Muscle of leg (tissue), 11 donors: ENCODE measurements around the gene DNAJA4. TPM values are rescaled to one million over a fixed set of nuclear protein-coding genes. Genes with fewer than 3 reads are reported as not detected.

Source experiments
- DNase-seq: peaks from one replicate; pipeline ENCODE4 v3.0.0; 2013
- H3K27ac ChIP-seq: one replicate; pipeline ENCODE4 v1.5.1; 2013; ENCODE audit warnings: mild to moderate bottlenecking, low read length, control low read depth
- H3K27me3 ChIP-seq: one replicate; pipeline ENCODE4 v1.6.1; 2013; ENCODE audit warnings: low read length; ENCODE audit not compliant: control insufficient read depth, insufficient read depth
- H3K36me3 ChIP-seq: one replicate; pipeline ENCODE4 v1.6.1; 2013; ENCODE audit warnings: low read length; ENCODE audit not compliant: control insufficient read depth, insufficient read depth
- H3K4me1 ChIP-seq: one replicate; pipeline ENCODE4 v1.6.1; 2013; ENCODE audit warnings: low read length; ENCODE audit not compliant: control insufficient read depth, insufficient read depth
- H3K4me3 ChIP-seq: one replicate; pipeline ENCODE4 v1.5.1; 2013; ENCODE audit warnings: low read length, control low read depth
- H3K9me3 ChIP-seq: replicated peaks from 2 replicates; pipeline ENCODE4 v1.6.1; 2013; ENCODE audit warnings: low read depth, low read length; ENCODE audit not compliant: control insufficient read depth
- WGBS: methylation state at CpG from one replicate; pipeline ENCODE4 v1.1.5; 2013; ENCODE audit warnings: missing lambda C conversion rate; ENCODE audit not compliant: insufficient coverage; 5-methylcytosine and 5-hydroxymethylcytosine counted together
- polyA plus RNA-seq, 8 donors: library from polyadenylated mRNA; unstranded; fragments of 120-200 nt; gene quantifications; one replicate each; pipeline versions ENCODE4 v1.2.1 to v1.2.3, GENCODE V29; 2013; ENCODE audit warnings: inconsistent platforms in 1 of 8, low replicate concordance in 1 of 8; ENCODE audit not compliant: insufficient read length in 8 of 8, insufficient read depth in 1 of 8
- total RNA-seq: library from RNA; stranded (reverse); fragments of 120-200 nt; gene quantifications from one replicate; pipeline ENCODE4 v1.2.4, GENCODE V29; 2013

DNAJA4 gene
- total and polyA plus RNA-seq, 9 donors = 27.8 to 103 (median 77.8) TPM

DNA sequence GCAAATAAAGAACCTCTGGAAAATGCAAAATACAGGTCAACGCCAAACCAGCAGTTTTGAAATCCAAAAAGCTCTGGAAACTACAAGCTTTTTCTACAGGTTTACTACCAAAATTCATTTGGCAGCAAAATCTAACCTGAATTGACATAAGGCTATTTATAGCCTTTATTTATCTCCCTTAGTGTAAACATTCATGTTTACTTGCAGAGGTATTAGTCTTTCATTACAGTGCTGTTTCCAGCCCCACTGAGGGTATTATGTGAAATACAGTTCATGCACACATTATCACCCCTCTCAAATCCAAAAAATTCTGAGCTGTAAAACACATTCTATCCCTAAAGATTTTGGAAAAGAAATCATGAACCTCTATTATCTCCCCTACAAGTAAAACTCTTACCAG lies 27.9 kb downstream of the DNAJA4 start:
- WGBS = 80% methylated on average over 1 of the region's 1 CpG
- H3K9me3 ChIP-seq = no peaks in the 10 kb centered on the region
- H3K36me3 ChIP-seq = peaks cover 50% of the 10 kb centered on the region
- no peak for DNase-seq
- no peaks in the 10 kb centered on the region for H3K4me1 ChIP-seq
- no peak overlapping the region for H3K27ac ChIP-seq
- H3K4me3 ChIP-seq = no peak overlapping the region
- no peaks in the 10 kb centered on the region for H3K27me3 ChIP-seq

- Histone ChIP-seq H3K27me3 (peaks cover 21% of the 10 kb centered on the region), H3K36me3 (peaks cover 7% of the 10 kb centered on the region), H3K27ac (peak within 1 kb of the TSS; percentile 85), H3K9me3 (no peaks in the 10 kb centered on the region), H3K4me1 (peaks cover 3% of the 10 kb centered on the region), H3K4me3 (peak within 1 kb of the TSS; percentile 83)
- peak; percentile 98 for DNase-seq
- WGBS = under 1% methylated on average over 51 of the region's 55 CpGs
Measured at GRCh38 chr15:78299101-78299930, 35.0 kb downstream of the DNAJA4 start, which contains the start of gene SKIC8. Gene SKIC8, minus strand, starts transcription at chr15:78299609. Its CDS starts 3,923 bp downstream, at chr15:78295686.

DNA sequence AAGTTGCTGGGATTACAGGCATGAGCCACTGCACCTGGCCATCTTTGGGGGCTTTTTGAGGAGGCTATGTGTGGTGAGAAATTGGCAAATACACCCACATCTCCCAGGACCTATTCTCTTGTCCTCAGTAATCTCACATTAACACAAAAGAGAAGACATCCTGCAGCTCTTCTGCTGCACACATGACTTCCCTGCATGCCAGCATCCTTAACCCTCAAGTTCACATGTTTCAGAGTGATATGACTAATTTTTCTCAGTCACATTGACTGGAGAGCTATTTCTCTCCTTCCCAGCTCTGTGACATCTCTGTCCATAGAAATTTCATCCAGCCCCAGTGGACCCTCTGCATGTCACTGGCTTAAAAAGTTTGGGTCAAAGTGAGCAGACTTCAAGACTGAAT lies 37.0 kb downstream of the DNAJA4 start:
- H3K36me3 ChIP-seq = no peaks in the 10 kb centered on the region
- H3K27ac ChIP-seq = no peak overlapping the region
- no peaks in the 10 kb centered on the region for H3K9me3 ChIP-seq
- peaks cover 29% of the 10 kb centered on the region for H3K27me3 ChIP-seq
- H3K4me3 ChIP-seq = no peak overlapping the region
- H3K4me1 ChIP-seq = peaks cover 6% of the 10 kb centered on the region
- no peak for DNase-seq

DNA sequence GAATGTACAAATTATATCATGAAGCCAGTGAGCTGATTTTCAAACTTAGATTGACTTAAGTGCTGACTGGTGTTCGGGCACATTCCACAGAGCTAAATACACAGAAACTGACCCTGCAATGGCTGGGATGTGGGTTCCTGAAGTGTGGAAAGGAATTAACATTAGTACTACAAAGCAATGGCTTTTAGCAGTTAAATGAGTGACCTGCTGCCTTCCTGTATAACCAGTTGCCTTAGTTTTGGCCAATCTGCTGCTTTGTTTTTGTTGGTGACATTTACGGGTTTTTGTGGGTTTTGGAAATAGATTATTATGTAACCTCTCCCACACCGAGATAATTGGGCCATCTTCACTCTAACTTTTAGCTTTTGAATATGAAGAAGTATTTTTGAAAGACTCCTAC lies 37.5 kb downstream of the DNAJA4 start:
- DNase-seq = no peak
- Histone ChIP-seq H3K27ac (no peak overlapping the region), H3K9me3 (no peaks in the 10 kb centered on the region), H3K4me3 (no peak overlapping the region), H3K36me3 (no peaks in the 10 kb centered on the region), H3K4me1 (peaks cover 9% of the 10 kb centered on the region), H3K27me3 (peaks cover 32% of the 10 kb centered on the region)
- no CpG with 5 or more reads among the region's 3 CpGs for WGBS

DNA sequence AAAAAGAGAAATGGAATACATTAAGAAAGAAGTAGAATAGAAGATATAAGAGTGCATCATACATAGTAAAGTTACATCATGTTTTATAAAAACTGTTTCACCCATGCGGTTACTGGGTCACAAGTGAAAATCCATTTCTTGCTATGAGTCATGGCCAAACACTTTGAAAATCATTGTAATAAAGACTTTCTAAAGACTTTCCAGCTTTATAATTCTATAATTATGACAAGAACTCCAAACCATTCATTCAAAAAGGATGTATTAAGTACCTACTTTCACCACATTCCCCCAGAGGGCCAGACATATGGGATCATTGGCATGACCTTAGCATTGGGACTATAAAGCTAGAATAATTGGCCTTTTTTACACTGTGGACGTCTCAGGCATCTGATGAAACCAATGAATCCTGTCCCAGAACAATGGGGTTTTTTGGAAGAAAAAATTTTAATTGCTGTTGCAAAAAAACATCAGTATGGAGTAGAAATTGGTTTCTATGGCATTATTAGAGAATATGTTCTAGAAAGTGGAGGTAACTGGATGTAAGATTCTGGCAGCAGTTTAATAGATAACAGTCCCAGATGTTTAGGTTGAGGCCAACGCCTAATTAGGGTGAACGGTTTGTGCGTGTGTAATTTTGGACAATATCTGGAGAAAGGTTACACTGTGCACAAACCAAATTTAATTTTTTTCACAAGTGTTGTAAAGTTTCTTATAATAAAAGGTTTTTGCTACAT lies 38.4 kb downstream of the DNAJA4 start:
- no peak for DNase-seq
- Histone ChIP-seq H3K4me1 (peaks cover 9% of the 10 kb centered on the region), H3K27ac (no peak overlapping the region), H3K9me3 (no peaks in the 10 kb centered on the region), H3K27me3 (peaks cover 33% of the 10 kb centered on the region), H3K36me3 (no peaks in the 10 kb centered on the region), H3K4me3 (no peak overlapping the region)
- 29% methylated on average over 1 of the region's 5 CpGs for WGBS

DNA sequence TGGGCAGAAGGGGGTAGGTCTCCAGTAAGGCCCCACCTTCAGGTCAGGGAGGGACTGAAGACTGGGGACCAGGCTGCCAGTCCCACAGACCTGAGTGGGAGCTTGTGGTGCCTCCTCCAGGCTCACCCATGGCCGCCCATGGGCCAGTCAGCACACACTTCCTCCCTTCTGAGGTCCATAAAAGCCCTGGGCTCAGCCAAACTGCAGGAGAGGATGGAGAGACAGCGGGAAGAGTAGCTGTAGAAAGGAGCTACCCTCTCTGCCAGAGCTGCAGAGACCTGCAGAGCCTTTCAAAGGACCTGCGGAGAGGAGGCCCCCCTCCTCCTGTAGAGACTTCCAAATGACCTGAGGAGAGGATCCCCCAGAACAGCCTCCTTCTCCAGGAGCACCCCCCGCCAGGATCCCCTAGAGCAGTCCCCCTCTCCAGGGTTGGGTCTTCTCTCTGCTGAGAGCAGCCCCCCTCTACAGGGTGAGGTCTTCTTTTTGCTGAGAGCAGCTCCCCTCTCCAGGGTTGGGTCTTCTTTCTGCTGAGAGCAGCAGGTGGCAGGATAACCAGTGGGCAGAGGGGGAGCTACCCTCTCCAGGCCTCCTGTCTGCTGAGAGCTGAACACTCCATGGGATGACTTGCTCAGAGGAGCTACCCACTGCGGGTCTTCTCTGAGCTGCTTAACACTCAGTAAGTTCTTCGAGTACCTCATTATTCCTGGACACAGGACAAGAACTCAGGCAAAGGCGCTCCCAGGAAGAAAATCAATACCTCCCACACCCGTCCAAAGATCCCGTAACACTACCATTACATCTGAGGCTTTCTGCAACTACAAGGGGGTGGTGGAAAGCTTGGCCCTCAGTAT lies 40.1 kb downstream of the DNAJA4 start:
- 86% methylated on average over 3 of the region's 9 CpGs for WGBS
- no peak for DNase-seq
- H3K36me3 ChIP-seq = no peaks in the 10 kb centered on the region
- no peak overlapping the region for H3K27ac ChIP-seq
- no peaks in the 10 kb centered on the region for H3K9me3 ChIP-seq
- peaks cover 16% of the 10 kb centered on the region for H3K4me1 ChIP-seq
- no peak overlapping the region for H3K4me3 ChIP-seq
- peaks cover 33% of the 10 kb centered on the region for H3K27me3 ChIP-seq

- Histone ChIP-seq H3K27me3 (peaks cover 23% of the 10 kb centered on the region), H3K27ac (no peak overlapping the region), H3K9me3 (no peaks in the 10 kb centered on the region), H3K4me1 (peaks cover 13% of the 10 kb centered on the region), H3K36me3 (no peaks in the 10 kb centered on the region), H3K4me3 (no peak overlapping the region)
- 53% methylated on average over 3 of the region's 3 CpGs for WGBS
- DNase-seq = peak; percentile 54
Measured at GRCh38 chr15:78306176-78306774, 41.9 kb downstream of the DNAJA4 start.

DNA sequence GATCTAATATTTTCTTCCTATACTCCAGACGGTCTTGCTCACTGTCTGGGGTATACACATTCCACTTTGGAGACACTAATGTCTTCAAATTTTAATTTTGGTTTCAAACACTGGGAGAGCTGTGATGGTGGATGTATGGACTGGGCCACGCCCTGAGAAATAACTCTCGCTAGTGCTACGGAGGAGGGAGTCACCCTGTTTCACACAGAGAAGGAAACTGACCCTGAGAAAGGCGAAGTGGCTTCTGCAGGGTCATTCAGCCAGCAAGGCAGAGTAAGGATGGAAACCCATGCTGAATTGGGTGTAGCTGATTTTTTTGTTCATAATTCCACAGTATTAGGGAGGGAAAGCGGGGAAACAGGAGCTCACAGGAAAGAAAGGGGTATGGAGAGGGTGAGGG lies 43.6 kb downstream of the DNAJA4 start:
- Histone ChIP-seq H3K4me3 (no peak overlapping the region), H3K36me3 (no peaks in the 10 kb centered on the region), H3K27ac (no peak overlapping the region), H3K9me3 (no peaks in the 10 kb centered on the region), H3K27me3 (peaks cover 18% of the 10 kb centered on the region), H3K4me1 (peaks cover 13% of the 10 kb centered on the region)
- WGBS = 78% methylated on average over 4 of the region's 6 CpGs
- no peak for DNase-seq

DNA sequence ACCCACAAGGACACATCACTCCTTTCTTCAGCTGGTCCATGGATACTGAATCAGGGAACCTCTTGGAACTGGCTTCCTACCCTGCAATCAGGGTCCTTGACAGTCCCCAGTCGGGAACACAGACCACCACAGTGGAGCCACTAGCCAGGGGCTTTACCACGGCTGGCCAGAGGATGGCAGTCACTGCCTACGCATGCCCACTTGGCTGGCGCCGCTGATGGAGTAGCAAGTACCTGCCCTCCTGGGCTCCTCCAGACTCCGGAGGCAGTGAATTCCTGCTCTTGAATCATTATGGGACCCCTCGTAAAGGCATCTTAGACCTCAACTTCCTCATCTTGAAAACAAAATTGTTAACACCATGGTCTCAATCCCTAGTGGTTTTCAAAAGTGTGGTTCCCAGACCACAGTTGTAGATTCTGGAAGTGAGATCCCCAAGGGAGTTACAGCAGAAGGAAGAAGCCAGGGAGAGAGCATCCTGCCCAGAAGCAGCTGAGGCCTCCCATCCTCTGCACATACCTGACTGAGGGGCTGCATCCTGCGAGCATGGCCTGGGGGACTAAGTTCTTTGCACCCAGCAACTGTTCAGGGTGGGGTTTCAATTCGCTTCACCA lies 44.2 kb downstream of the DNAJA4 start:
- WGBS = 25% methylated on average over 8 of the region's 9 CpGs
- no peaks in the 10 kb centered on the region for H3K9me3 ChIP-seq
- no peaks in the 10 kb centered on the region for H3K36me3 ChIP-seq
- no peak overlapping the region for H3K27ac ChIP-seq
- H3K4me3 ChIP-seq = no peak overlapping the region
- H3K27me3 ChIP-seq = peaks cover 18% of the 10 kb centered on the region
- DNase-seq = peak; percentile 73
- H3K4me1 ChIP-seq = peaks cover 13% of the 10 kb centered on the region
